ENCODE data around the gene CHST10.

- peak; percentile 43 for TF ChIP-seq CTCF (IDR thresholded peaks at IDR 0.05; ENCODE audit: low read depth, low read length)
- no peak for TF ChIP-seq MAX (IDR thresholded peaks at IDR 0.05; ENCODE audit: low read depth, low read length)
- no peak for TF ChIP-seq POLR2A (IDR thresholded peaks at IDR 0.05; ENCODE audit: extremely low read depth, insufficient read length)
Observed at GRCh38 chr2:100422320-100423055, 5.0 kb upstream of the CHST10 start.

All from NB4 (cell line).